ENCODE measurements around the gene STX8. TPM values are rescaled to one million over a fixed set of nuclear protein-coding genes. Genes with fewer than 3 reads are reported as not detected.

STX8 gene
- total and polyA plus RNA-seq, 8 donors, result 51.9 to 63.4 (median 56.5) TPM

GRCh38 chr17:9408381-9408780 is 167.2 kb downstream of the STX8 start:
- Histone ChIP-seq H3K9me3 (no peaks in the 10 kb centered on the region), H3K36me3 (no peaks in the 10 kb centered on the region), H3K27me3 (no peaks in the 10 kb centered on the region), H3K4me3 (no peak overlapping the region), H3K27ac (no peak overlapping the region), H3K4me1 (peaks cover 0 to 3% of the 10 kb centered on the region in 2 donors)
- ATAC-seq (no peak), DNase-seq (no peak)
- intact Hi-C loops (cut with DNase I), result no loop called here
- TF ChIP-seq CTCF (IDR thresholded peaks at IDR 0.05), result no peak

- ATAC-seq (no peak), DNase-seq (no peak)
- H3K27ac ChIP-seq, result no peak overlapping the region
- no peaks in the 10 kb centered on the region for H3K9me3 ChIP-seq
- no peaks in the 10 kb centered on the region for H3K36me3 ChIP-seq
- intact Hi-C loops (cut with DNase I), result no loop called here
- no peak for TF ChIP-seq CTCF (IDR thresholded peaks at IDR 0.05)
- no peak overlapping the region for H3K4me3 ChIP-seq
- H3K27me3 ChIP-seq, result no peaks in the 10 kb centered on the region
- H3K4me1 ChIP-seq, result peaks cover 0 to 3% of the 10 kb centered on the region in 2 donors
Observed at GRCh38 chr17:9406046-9406606, 169.5 kb downstream of the STX8 start.

- Histone ChIP-seq H3K27me3 (no peaks in the 10 kb centered on the region), H3K9me3 (no peaks in the 10 kb centered on the region), H3K36me3 (peaks cover 0 to 6% of the 10 kb centered on the region in 2 donors), H3K4me3 (no peak overlapping the region), H3K27ac (no peak overlapping the region), H3K4me1 (no peaks in the 10 kb centered on the region)
- no peak for TF ChIP-seq CTCF (IDR thresholded peaks at IDR 0.05)
- ATAC-seq, result no peak
- intact Hi-C loops (cut with DNase I), result no loop called here
- DNase-seq, result no peak
Observed at GRCh38 chr17:9403257-9403656, 172.4 kb downstream of the STX8 start.

- intact Hi-C loops (cut with DNase I), result no loop called here
- H3K27me3 ChIP-seq, result no peaks in the 10 kb centered on the region
- no peak overlapping the region for H3K4me3 ChIP-seq
- H3K27ac ChIP-seq, result no peak overlapping the region
- TF ChIP-seq CTCF (IDR thresholded peaks at IDR 0.05), result peak; percentile 22 to 38
- no peaks in the 10 kb centered on the region for H3K4me1 ChIP-seq
- H3K9me3 ChIP-seq, result no peaks in the 10 kb centered on the region
- no peak for DNase-seq
- peaks cover 0 to 6% of the 10 kb centered on the region in 2 donors for H3K36me3 ChIP-seq
- ATAC-seq, result peak; percentile 49
Observed at GRCh38 chr17:9402590-9403199, 172.9 kb downstream of the STX8 start.

GRCh38 chr17:9401434-9401833 is 174.2 kb downstream of the STX8 start:
- intact Hi-C loops (cut with DNase I), result no loop called here
- H3K27ac ChIP-seq, result no peak overlapping the region
- peaks cover 0 to 6% of the 10 kb centered on the region in 2 donors for H3K36me3 ChIP-seq
- H3K27me3 ChIP-seq, result no peaks in the 10 kb centered on the region
- DNase-seq (no peak), ATAC-seq (no peak)
- no peaks in the 10 kb centered on the region for H3K4me1 ChIP-seq
- H3K4me3 ChIP-seq, result no peak overlapping the region
- no peaks in the 10 kb centered on the region for H3K9me3 ChIP-seq
- TF ChIP-seq CTCF (IDR thresholded peaks at IDR 0.05), result no peak

All from left lung (tissue), 10 donors.